HEK293 (cell line): ENCODE data around the gene HES5.

Experiments used
- HIC1 ChIP-seq: fragments of 450-650 bp; formaldehyde crosslinking; IDR thresholded peaks from 2 replicates; pipeline ENCODE4 v1.5.1; 2016; ENCODE audit warnings: missing biosample characterization, missing genetic modification characterization
- PRDM4 ChIP-seq: fragments of 450-650 bp; formaldehyde crosslinking; IDR thresholded peaks from 2 replicates; pipeline ENCODE4 v1.5.1; 2017; ENCODE audit warnings: missing biosample characterization, missing genetic modification characterization
- SCRT1 ChIP-seq: fragments of 450-650 bp; formaldehyde crosslinking; IDR thresholded peaks from 2 replicates; pipeline ENCODE4 v1.5.1; 2016; ENCODE audit warnings: missing biosample characterization, missing genetic modification characterization, borderline replicate concordance
- SP7 ChIP-seq: fragments of 450-650 bp; formaldehyde crosslinking; IDR thresholded peaks from 2 replicates; pipeline ENCODE4 v1.5.1; 2016; ENCODE audit warnings: missing biosample characterization, missing genetic modification characterization
- ZBTB6 ChIP-seq: fragments of 450-650 bp; formaldehyde crosslinking; IDR thresholded peaks from 2 replicates; pipeline ENCODE4 v1.5.1; 2017; ENCODE audit warnings: missing biosample characterization, missing genetic modification characterization
- ZFHX2 ChIP-seq: fragments of 450-650 bp; formaldehyde crosslinking; conservative IDR thresholded peaks from 2 replicates; pipeline ENCODE4 v1.5.1; 2016; ENCODE audit warnings: missing biosample characterization, missing genetic modification characterization
- ZNF140 ChIP-seq: fragments of 450-650 bp; formaldehyde crosslinking; IDR thresholded peaks from 2 replicates; pipeline ENCODE4 v1.5.1; 2016; ENCODE audit warnings: missing biosample characterization, missing genetic modification characterization
- ZNF280D ChIP-seq: fragments of 450-650 bp; formaldehyde crosslinking; IDR thresholded peaks from 2 replicates; pipeline ENCODE4 v1.5.1; 2016; ENCODE audit warnings: missing biosample characterization, missing genetic modification characterization
- ZNF398 ChIP-seq: fragments of 450-650 bp; formaldehyde crosslinking; IDR thresholded peaks from 2 replicates; pipeline ENCODE4 v1.5.1; 2017; ENCODE audit warnings: missing biosample characterization, missing genetic modification characterization
- ZNF423 ChIP-seq: fragments of 450-650 bp; formaldehyde crosslinking; IDR thresholded peaks from 2 replicates; pipeline ENCODE4 v1.5.1; 2016; ENCODE audit warnings: missing biosample characterization, missing genetic modification characterization
- ZNF585B ChIP-seq: fragments of 450-650 bp; formaldehyde crosslinking; IDR thresholded peaks from 2 replicates; pipeline ENCODE4 v1.5.1; 2016; ENCODE audit warnings: missing biosample characterization, missing genetic modification characterization
- ZNF610 ChIP-seq: fragments of 450-650 bp; formaldehyde crosslinking; IDR thresholded peaks from 2 replicates; pipeline ENCODE4 v1.5.1; 2016; ENCODE audit warnings: missing biosample characterization, missing genetic modification characterization, borderline replicate concordance
- ZNF670 ChIP-seq: fragments of 450-650 bp; formaldehyde crosslinking; IDR thresholded peaks from 2 replicates; pipeline ENCODE4 v1.5.1; 2016; ENCODE audit warnings: missing biosample characterization, missing genetic modification characterization, low read depth
- ZNF777 ChIP-seq: fragments of 450-650 bp; formaldehyde crosslinking; IDR thresholded peaks from 2 replicates; pipeline ENCODE4 v1.5.1; 2017; ENCODE audit warnings: missing biosample characterization, missing genetic modification characterization, borderline replicate concordance
- ZSCAN4 ChIP-seq: fragments of 450-650 bp; formaldehyde crosslinking; IDR thresholded peaks from 2 replicates; pipeline ENCODE4 v1.5.1; 2017; ENCODE audit warnings: missing biosample characterization, missing genetic modification characterization

Gene HES5

GRCh38 chr1:2530513-2531361, 674 bp upstream of the HES5 start (continued):
- TF ChIP-seq PRDM4, result no peak
- no peak for TF ChIP-seq ZNF777 (tag by site-specific recombination)
- TF ChIP-seq ZSCAN4, result no peak
- TF ChIP-seq ZNF398 (tag by site-specific recombination), result no peak
- TF ChIP-seq ZNF280D (tag by site-specific recombination), result no peak
- no peak for TF ChIP-seq ZNF423 (tag by site-specific recombination)
- TF ChIP-seq HIC1 (tag by site-specific recombination), result peak; percentile 39; the same call in 1 of the 2 replicates
- no peak for TF ChIP-seq ZNF140
- TF ChIP-seq SCRT1 (tag by site-specific recombination), result no peak
- TF ChIP-seq ZFHX2 (tag by site-specific recombination), result no peak
- TF ChIP-seq ZNF610 (tag by site-specific recombination), result no peak
- TF ChIP-seq ZNF670 (tag by site-specific recombination), result no peak
- TF ChIP-seq SP7 (tag by site-specific recombination), result no peak
- TF ChIP-seq ZBTB6 (tag by site-specific recombination), result peak; percentile 21; the same call in 1 of the 2 replicates
- TF ChIP-seq ZNF585B (tag by site-specific recombination), result no peak
